Testis (tissue), 2 donors: ENCODE data around the gene CCDC152.

Experiments
- CTCF ChIP-seq, 3 experiments: fragments of 450-650 bp in 2 of 3; fragments of 200-600 bp in 1 of 3; sonication (generic) in 1 of 3; IDR thresholded peaks; one replicate each; pipeline ENCODE4 v1.5.1; 2016 to 2019; ENCODE audit warnings: antibody characterized with exemption in 3 of 3, mild to moderate bottlenecking in 2 of 3, moderate library complexity in 1 of 3
- POLR2A ChIP-seq: fragments of 450-650 bp; IDR thresholded peaks from one replicate; pipeline ENCODE4 v1.6.1; 2017; ENCODE audit warnings: antibody characterized with exemption, mild to moderate bottlenecking, moderate library complexity

- TF ChIP-seq CTCF (IDR thresholded peaks at IDR 0.05) (no peak), POLR2A (no peak)
Observed at GRCh38 chr5:42813533-42813932, 56.9 kb downstream of the CCDC152 start.
